RCC 7860 (cell line): Measurements from ENCODE around the gene KLF16.

ENCODE experiments used
- DNase-seq: peaks from one replicate; pipeline ENCODE4 v3.0.0-alpha.2; 2015; ENCODE audit warnings: low spot score
- FAIRE-seq: peaks from 2 replicates; lab custom pipeline; 2012; peaks lifted over from hg19 to GRCh38; lab: Jason Lieb, UNC

The KLF16 gene

DNA sequence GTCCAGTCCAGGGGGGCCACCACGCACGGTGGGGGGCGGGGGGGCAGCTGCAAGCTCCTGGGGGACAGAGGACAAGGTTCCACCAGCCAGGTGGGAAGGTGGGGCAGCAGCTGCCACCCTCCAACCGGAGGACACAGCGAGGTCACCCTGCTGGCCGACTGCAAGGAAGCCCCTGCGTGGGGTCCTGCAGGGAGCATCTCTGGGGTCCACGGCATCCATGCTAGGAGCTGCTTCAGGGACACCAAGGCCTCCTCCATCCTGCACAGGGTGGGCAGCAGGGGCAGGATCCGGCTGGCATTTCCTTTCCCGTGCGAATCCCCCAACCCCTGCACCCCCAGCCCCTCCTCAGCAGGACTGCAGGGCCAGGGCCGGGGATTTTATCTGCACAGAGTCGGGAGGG is 8.3 kb upstream of the KLF16 start:
- FAIRE-seq (no peak), DNase-seq (no peak)

- FAIRE-seq (no peak), DNase-seq (no peak)
Observed at GRCh38 chr19:1871140-1871597, 7.8 kb upstream of the KLF16 start.

- DNase-seq (no peak), FAIRE-seq (no peak)
Observed at GRCh38 chr19:1868971-1869370, 5.6 kb upstream of the KLF16 start.

DNA sequence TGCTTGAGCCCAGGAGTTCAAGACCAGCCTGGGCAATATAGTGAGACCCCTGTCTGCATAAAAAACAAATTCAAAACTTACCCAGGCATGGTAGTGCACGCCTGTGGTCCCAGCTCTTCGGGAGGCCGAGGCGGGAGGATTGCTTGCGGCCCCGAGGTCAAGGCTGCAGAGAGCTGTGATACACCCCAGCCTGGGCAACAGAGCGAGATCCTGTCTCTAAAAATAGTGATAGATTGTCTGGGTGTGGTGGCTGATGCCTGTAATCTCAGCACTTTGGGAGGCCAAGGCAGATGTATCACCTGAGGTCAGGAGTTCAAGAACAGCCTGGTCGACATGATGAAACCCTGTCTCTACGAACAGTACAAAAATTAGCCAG is 4.0 kb upstream of the KLF16 start:
- DNase-seq (no peak), FAIRE-seq (no peak)

DNA sequence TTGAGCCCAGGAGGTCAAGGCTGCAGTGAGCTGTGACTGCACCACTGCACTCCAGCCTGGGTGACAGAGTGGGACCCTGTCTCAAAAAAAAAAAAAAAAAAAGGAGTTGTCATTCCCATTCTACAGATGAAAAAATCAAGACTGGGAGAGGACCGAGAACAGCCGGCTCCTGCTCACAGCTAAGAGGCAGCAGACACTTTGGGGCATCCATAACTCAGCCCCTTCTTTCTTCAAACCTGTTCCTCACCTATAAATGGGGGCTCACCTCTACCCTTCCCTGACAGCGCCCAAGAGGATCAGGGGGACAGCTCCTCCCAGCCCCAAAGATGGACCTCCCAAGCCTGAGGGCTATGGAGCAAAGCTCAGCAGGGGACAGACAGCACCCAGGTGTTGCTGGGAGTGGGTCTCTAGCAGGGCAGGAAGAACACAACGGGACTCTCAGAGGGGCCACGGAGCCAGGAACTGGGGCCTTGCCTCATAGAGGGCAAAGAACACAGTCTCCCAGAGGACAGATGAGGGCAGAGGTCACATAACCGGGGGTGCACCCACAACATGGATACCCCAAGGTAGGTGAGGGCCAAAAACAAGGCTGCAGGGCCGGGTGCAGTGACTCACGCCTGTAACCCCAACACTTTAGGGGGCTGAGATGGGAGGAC is 3.4 kb upstream of the KLF16 start:
- DNase-seq = no peak
- no peak for FAIRE-seq

DNA sequence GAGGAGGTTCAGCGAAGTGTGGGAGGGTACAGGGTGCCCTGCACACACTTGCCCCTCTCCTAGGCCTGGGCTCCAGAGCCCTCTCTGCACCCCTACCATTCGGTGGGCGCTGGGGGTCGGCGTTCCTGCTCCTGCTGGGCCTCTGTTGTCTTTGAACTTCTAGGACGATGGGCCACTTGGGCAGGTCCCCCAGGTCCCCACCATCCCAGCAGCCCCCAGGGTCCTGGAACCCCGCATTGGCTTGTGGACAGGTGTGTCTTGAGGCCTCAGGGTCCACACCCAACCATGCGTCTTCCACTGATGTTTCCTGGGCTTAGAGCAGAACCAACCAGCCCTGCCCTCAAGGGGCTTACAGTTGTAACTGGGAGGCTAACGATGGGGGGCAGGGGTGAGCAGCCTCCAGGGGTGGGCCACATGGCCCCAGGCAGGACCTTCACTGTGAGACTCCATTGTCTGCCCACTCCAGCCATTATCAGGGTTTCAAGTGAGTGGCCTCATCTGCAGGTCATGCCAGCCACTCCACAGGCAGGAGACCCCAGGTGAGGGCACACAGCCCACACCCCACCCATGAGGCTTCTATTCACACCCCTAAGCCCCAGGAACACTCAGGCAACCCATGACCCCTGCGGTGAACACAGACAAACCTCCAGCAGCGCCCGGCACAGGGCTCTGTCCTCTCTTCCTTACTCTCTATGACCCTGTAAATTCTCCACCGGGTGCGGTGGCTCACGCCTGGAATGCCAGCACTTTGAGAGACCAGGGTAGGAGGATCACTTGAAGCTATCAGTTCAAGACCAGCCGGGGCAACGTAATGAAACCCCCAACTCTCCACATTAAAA is 2.0 kb upstream of the KLF16 start:
- DNase-seq = no peak
- no peak for FAIRE-seq

DNA sequence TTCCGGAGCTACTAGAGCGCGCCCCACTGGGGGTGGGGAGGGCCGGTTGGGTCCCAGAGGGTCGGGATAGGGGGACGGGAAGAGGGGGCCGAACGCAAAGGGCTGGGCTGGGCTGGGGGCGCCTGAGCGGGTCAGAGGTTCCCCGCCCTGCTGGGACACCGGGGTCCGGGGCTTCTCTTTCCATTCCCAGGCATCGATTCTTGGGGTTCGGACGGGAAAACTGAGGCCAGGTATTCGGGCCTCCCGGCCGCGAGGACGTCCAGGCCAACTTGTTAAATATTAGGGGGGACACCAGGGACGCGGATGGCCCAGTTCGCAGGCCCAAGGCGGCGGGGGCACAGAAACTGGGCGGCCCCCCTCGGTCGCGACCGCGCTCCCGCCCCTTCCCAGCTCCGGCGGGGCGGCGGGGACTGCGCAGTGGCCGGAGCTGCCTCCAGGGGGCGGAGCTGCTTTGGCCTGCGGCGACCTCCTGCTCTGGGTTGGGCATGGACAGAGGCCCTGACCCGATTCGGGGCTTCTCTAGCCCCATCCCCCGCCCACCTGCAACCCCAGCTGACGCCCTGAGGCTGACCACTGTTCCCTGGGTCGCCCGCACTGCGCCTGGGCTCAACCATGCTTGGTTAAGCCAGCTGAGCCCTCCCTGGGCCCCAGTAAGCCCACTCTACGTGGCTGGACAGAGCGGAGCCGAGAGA is 1.2 kb upstream of the KLF16 start:
- DNase-seq (peak; percentile 53), FAIRE-seq (no peak)

- no peak for FAIRE-seq
- DNase-seq = peak; percentile 82
Observed at GRCh38 chr19:1863638-1864479, 480 bp upstream of the KLF16 start.

DNA sequence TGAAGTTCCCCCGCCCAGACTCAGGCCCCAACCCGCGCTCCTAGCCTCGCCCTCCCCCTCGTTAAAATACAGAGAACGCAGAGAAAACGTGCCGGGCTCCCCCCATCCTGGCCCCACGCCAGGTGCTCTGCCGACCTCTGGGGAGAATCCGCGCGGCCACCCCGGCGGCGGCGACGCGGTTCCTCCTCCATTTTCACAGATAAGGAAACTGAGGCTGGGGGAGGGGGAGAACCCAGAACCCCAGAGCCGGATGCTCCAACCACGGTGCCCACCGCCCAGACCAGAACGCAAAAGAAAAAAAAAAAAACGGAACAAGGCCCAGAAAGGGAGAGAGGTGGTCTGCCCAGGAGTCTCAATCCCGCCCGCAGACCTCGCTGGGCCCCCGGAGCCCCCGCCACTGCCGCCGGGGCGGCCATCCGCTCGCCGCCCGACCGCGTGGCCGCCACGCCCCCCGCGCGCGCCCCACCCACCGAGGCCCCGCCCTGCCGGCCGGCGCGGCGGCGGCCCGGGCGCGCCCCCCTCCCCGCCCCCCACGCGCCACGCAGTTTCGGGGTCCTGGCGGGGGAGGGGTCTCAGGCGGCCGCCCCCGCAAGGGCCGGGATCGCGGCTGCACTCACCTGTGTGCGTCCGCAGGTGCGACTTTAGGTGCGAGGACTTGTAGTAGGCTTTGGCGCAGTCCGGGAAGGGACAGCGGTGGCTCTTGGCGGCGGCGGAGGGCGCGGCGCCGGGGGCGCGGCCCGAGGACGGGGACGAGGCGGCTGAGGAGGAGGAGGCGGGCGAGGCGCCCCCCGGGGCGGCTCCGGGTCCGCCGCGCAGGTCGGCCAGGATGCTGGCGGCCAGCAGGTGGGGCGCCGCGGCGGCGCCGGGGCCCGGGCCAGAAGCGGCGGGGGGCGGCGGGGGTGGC is 703 bp downstream of the KLF16 start:
- DNase-seq (peak; percentile 8), FAIRE-seq (no peak)

GRCh38 chr19:1862068-1862423 is 1.3 kb downstream of the KLF16 start:
- no peak for FAIRE-seq

GRCh38 chr19:1861599-1862031 is 1.8 kb downstream of the KLF16 start:
- FAIRE-seq (no peak), DNase-seq (no peak)

More at GRCh38 chr19:1862068-1862423, 1.3 kb downstream of the KLF16 start:
- no peak for DNase-seq

GRCh38 chr19:1860821-1861598 is 2.4 kb downstream of the KLF16 start:
- FAIRE-seq = no peak
- no peak for DNase-seq

DNA sequence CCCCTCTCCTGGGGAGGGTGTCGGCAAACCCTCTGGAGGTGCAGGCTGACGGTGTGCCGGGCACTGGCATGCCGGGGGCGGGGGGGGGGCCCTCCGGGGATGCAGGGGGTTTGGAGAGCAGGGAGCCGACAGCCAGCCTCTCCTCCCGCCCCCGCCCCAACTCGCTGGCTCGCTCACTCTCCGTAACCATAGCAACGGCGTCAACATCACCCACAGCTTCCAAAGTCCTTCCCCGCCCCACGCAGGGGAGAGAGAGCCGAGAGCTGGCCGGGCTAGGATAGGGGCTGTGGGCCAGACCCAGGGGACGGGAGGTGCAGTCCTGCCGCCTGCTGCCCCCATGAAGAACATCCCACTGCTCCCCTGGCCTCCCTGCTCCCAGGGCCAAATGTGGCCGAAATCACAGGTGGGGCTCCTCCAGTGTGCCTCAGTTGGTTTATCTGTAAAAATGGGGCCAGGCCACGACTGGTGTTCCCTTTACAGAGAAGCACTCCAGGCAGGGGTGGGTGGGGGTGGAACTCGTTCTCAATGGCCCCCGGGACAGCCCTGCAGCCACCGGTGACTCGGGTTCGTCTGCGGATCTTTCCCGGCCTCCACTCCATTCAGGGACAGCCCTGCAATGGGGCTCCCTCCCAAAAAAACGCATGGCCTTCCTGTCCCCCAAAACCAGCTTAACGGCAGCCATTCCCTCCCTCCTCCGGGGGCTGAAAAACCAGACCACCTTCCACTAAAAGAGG is 3.2 kb downstream of the KLF16 start:
- DNase-seq (peak; percentile 46), FAIRE-seq (no peak)

DNA sequence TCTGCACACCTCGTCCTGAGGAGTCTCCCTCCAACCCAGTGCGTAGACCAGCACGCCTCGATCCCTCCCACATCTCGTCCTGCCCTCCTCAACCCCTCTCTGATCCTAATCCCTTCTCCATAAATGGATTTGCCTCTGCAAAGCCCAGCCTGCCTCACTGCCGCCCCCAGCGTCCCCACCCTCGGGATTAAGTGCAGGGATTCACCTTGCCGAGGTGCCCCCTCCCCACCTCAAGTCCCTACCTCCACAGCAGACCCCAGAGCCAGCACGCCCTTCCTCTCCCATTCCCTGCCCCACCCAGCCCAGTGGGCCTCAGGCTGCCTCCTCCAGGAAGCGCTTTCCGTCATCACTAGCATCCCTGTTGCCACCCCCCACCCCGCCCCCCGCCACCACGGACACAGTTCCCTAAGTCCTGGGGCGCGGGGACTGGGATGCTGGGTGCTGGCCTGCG is 4.0 kb downstream of the KLF16 start:
- DNase-seq (no peak), FAIRE-seq (no peak)

- FAIRE-seq = no peak
- no peak for DNase-seq
Observed at GRCh38 chr19:1858412-1859081, 4.8 kb downstream of the KLF16 start.

- DNase-seq (no peak), FAIRE-seq (no peak)
Observed at GRCh38 chr19:1857648-1858326, 5.6 kb downstream of the KLF16 start.
